ENCODE results near the gene IMMT.

Gene IMMT

DNA sequence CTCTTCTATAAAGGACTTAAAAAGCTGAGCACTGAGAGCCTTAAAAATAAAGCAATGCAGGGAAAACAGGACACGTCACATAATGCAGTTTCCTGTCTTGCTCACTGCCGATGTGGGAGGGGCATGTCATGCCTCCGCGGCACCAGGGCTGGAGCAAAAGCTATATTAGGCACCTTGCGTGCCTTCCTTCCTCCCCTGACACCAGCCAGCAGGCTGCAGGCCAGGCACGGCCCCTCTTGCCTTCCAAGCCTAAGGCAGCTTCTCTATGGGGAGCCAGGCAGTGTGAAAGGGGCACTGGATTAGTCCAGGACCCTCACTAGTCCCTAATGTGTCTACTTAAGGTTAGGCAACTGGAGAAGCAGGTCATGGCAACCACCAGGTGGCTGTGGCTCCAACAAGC is 30.3 kb upstream of the IMMT start:
- peak; percentile 81 for DNase-seq (ENCODE audit: extremely low read depth, insufficient read length)
- H3K27me3 ChIP-seq (replicated peaks; ENCODE audit: control insufficient read depth, insufficient read depth, low read length) = no peaks in the 10 kb centered on the region
- no peak overlapping the region for H3K4me3 ChIP-seq (replicated peaks; ENCODE audit: low read depth, low read length)
- TF ChIP-seq, protein P1, sequence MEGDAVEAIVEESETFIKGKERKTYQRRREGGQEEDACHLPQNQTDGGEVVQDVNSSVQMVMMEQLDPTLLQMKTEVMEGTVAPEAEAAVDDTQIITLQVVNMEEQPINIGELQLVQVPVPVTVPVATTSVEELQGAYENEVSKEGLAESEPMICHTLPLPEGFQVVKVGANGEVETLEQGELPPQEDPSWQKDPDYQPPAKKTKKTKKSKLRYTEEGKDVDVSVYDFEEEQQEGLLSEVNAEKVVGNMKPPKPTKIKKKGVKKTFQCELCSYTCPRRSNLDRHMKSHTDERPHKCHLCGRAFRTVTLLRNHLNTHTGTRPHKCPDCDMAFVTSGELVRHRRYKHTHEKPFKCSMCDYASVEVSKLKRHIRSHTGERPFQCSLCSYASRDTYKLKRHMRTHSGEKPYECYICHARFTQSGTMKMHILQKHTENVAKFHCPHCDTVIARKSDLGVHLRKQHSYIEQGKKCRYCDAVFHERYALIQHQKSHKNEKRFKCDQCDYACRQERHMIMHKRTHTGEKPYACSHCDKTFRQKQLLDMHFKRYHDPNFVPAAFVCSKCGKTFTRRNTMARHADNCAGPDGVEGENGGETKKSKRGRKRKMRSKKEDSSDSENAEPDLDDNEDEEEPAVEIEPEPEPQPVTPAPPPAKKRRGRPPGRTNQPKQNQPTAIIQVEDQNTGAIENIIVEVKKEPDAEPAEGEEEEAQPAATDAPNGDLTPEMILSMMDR (IDR thresholded peaks at IDR 0.05; ENCODE audit: insufficient read depth, low read length, poor library complexity, severe bottlenecking) = peak; percentile 17
- H3K36me3 ChIP-seq (ENCODE audit: control insufficient read depth, insufficient read depth, low read length) = no peaks in the 10 kb centered on the region

GRCh38 chr2:86224645-86225355 is 29.5 kb upstream of the IMMT start:
- no peak for DNase-seq (ENCODE audit: extremely low read depth, insufficient read length)
- Histone ChIP-seq H3K36me3 (ENCODE audit: control insufficient read depth, insufficient read depth, low read length) (no peaks in the 10 kb centered on the region), H3K27me3 (replicated peaks; ENCODE audit: control insufficient read depth, insufficient read depth, low read length) (no peaks in the 10 kb centered on the region), H3K4me3 (replicated peaks; ENCODE audit: low read depth, low read length) (0 out of 2 replicates have a peak overlapping the region, but pooled peaks have one; percentile 14)
- TF ChIP-seq, protein P1 (IDR thresholded peaks at IDR 0.05; ENCODE audit: insufficient read depth, low read length, poor library complexity, severe bottlenecking) = peak; percentile 23

GRCh38 chr2:86223927-86224560 is 28.8 kb upstream of the IMMT start:
- no peak for DNase-seq (ENCODE audit: extremely low read depth, insufficient read length)
- Histone ChIP-seq H3K4me3 (replicated peaks; ENCODE audit: low read depth, low read length) (no peak overlapping the region), H3K36me3 (ENCODE audit: control insufficient read depth, insufficient read depth, low read length) (no peaks in the 10 kb centered on the region), H3K27me3 (replicated peaks; ENCODE audit: control insufficient read depth, insufficient read depth, low read length) (no peaks in the 10 kb centered on the region)
- TF ChIP-seq, protein P1 (IDR thresholded peaks at IDR 0.05; ENCODE audit: insufficient read depth, low read length, poor library complexity, severe bottlenecking) = no peak

DNA sequence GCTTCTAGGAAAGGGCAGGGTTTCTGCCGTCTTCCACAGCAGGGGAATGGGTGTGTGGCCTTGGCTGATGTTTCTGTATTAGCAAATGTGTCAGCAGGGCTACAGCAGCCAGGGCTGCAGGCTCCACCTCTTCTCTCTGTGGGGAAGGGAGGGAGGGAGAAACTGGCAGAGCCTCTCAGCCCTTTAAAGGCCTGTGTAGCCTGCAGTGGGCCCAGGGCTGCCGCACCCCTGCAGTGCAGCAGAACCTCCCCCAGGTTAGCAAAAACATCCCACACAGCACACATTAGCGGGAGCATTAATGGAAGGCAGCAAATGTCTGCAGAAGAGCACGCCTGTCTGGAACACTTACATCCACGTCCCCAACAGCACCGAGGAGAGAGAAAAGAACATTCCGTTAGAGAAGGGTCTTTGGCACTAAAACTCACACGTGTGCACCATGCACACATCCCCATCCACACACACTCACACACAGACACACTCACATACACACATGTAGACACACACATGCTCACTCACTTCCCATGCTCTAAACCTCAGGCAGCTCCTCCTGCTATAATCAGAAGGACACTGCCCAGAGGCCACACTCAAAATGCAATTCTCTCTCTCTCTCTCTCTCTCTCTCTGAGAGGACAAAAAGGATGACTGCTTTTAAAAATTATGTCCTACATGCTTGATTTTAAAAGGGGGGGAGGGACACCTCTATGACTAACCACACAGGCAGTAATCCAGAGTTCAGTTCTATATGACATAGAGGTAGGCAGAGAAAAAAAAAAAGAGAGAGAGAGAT is 28.1 kb upstream of the IMMT start:
- TF ChIP-seq, protein P1 (IDR thresholded peaks at IDR 0.05; ENCODE audit: insufficient read depth, low read length, poor library complexity, severe bottlenecking) = no peak
- Histone ChIP-seq H3K4me3 (replicated peaks; ENCODE audit: low read depth, low read length) (no peak overlapping the region), H3K36me3 (ENCODE audit: control insufficient read depth, insufficient read depth, low read length) (no peaks in the 10 kb centered on the region), H3K27me3 (replicated peaks; ENCODE audit: control insufficient read depth, insufficient read depth, low read length) (no peaks in the 10 kb centered on the region)
- DNase-seq (ENCODE audit: extremely low read depth, insufficient read length) = no peak

- no peak for DNase-seq (ENCODE audit: extremely low read depth, insufficient read length)
- Histone ChIP-seq H3K4me3 (replicated peaks; ENCODE audit: low read depth, low read length) (no peak overlapping the region), H3K36me3 (ENCODE audit: control insufficient read depth, insufficient read depth, low read length) (no peaks in the 10 kb centered on the region), H3K27me3 (replicated peaks; ENCODE audit: control insufficient read depth, insufficient read depth, low read length) (no peaks in the 10 kb centered on the region)
- TF ChIP-seq, protein P1 (IDR thresholded peaks at IDR 0.05; ENCODE audit: insufficient read depth, low read length, poor library complexity, severe bottlenecking) = peak; percentile 87
Measured at GRCh38 chr2:86221066-86221684, 25.9 kb upstream of the IMMT start.

Measured in GM06990 (cell line).